Skeletal muscle tissue (tissue), 4 donors: ENCODE data around the gene MED19. TPM values are rescaled to one million over a fixed set of nuclear protein-coding genes. Genes with fewer than 3 reads are reported as not detected.
A peak's percentile ranks its signal among the peaks of the same experiment; 100 is the strongest.
"Not testable (repeated sequence)": the region's sequence is repeated elsewhere in the genome, so short reads cannot be mapped to it uniquely, and the experiment has no call there.

ENCODE experiments used
- H3K27ac ChIP-seq: one replicate; pipeline ENCODE4 v1.7.0; 2013; ENCODE audit warnings: mild to moderate bottlenecking, low read depth, low read length, inconsistent platforms
- H3K27me3 ChIP-seq, 3 donors: one replicate each; pipeline ENCODE4 v1.7.0; 2013; ENCODE audit warnings: low read length in 3 of 3; ENCODE audit not compliant: control insufficient read depth in 3 of 3, insufficient read depth in 3 of 3
- H3K36me3 ChIP-seq, 3 donors: one replicate each; pipeline ENCODE4 v1.7.0; 2013; ENCODE audit warnings: low read length in 3 of 3; ENCODE audit not compliant: control insufficient read depth in 3 of 3, insufficient read depth in 3 of 3
- H3K4me1 ChIP-seq, 3 donors: one replicate each; pipeline ENCODE4 v1.7.0; 2013; ENCODE audit warnings: low read length in 3 of 3, mild to moderate bottlenecking in 3 of 3; ENCODE audit not compliant: control insufficient read depth in 3 of 3, insufficient read depth in 3 of 3
- H3K4me3 ChIP-seq, 3 donors: one replicate each; pipeline ENCODE4 v1.7.0; 2013; ENCODE audit warnings: low read length in 3 of 3
- H3K9ac ChIP-seq, 3 donors: one replicate each; pipeline ENCODE4 v1.7.0; 2013; ENCODE audit warnings: low read length in 3 of 3, mild to moderate bottlenecking in 3 of 3, moderate library complexity in 2 of 3, low read depth in 1 of 3
- H3K9me3 ChIP-seq, 3 donors: one replicate each; pipeline ENCODE4 v1.7.0; 2013; ENCODE audit warnings: low read length in 3 of 3; ENCODE audit not compliant: control insufficient read depth in 3 of 3
- total RNA-seq: library from RNA; depleted of rRNA; stranded (reverse); fragments of >200 nt; gene quantifications from one replicate; pipeline ENCODE4 v1.2.3, GENCODE V29; 2014
- donor health status: Osteomylitis.

Gene MED19
- total RNA-seq, 1 donor from 2014 or later = 11.0 TPM

DNA sequence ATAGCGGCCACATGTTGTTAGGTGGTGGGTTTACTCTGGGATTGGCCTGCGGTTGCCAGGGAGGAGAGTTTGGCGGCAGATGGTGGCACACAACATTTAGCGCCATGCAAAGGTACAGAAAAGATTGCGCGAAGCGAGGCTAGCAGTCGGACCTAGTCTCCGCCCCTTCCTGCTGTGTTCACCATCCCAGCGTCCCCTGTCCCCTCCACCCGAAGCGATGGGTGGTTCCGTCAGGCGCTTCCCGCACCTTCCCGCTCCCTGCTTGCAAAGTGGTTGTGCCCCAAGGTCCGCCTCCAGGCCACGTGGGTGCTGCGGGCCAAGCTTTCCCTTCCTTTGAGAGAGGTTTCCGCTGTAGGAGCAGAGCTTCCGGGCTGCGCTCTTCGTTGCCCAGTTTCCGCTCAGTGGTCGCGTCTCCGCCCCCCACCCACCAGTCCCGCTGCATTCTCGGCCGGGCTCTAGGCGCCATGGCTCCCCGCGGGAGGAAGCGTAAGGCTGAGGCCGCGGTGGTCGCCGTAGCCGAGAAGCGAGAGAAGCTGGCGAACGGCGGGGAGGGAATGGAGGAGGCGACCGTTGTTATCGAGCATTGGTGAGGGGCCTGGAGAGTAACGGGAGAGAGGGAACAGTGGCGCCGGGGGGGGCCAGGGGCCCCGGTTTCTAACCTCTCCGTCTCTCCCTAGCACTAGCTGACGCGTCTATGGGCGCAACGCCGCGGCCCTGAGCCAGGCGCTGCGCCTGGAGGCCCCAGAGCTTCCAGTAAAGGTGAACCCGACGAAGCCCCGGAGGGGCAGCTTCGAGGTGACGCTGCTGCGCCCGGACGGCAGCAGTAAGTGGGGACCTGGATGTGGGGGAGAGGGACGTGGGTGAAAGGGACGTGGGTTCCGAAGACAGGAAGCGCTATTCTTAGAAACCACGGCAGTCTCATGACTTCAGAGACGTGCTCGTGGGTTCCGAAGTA lies 29.4 kb upstream of the MED19 start, which contains the start of gene SELENOH:
Gene SELENOH, plus strand, starts transcription at position 360 of the 955 bp plus-strand sequence. Its CDS starts 105 bp downstream, at position 465.
- H3K36me3 ChIP-seq = peaks cover 38 to 50% (median 39%) of the 10 kb centered on the region in 3 donors
- H3K27ac ChIP-seq = peak within 1 kb of the TSS; percentile 94
- no peaks in the 10 kb centered on the region for H3K27me3 ChIP-seq
- H3K4me3 ChIP-seq = peak within 1 kb of the TSS; percentile 88 to 96 (median 95)
- H3K9me3 ChIP-seq = no peaks in the 10 kb centered on the region
- peaks cover 9 to 20% (median 14%) of the 10 kb centered on the region in 3 donors for H3K4me1 ChIP-seq
- peak within 1 kb of the TSS; percentile 97 to 99 (median 97) for H3K9ac ChIP-seq

- H3K36me3 ChIP-seq = peaks cover 11 to 22% (median 12%) of the 10 kb centered on the region in 3 donors
- H3K27ac ChIP-seq = no peak overlapping the region
Observed at GRCh38 chr11:57735619-57736298, 23.7 kb upstream of the MED19 start.

GRCh38 chr11:57732661-57733060 lies 20.6 kb upstream of the MED19 start:
- H3K9me3 ChIP-seq = no peaks in the 10 kb centered on the region
- no peak overlapping the region for H3K9ac ChIP-seq
- peaks cover 0 to 2% (median 0%) of the 10 kb centered on the region in 3 donors for H3K36me3 ChIP-seq
- no peak overlapping the region for H3K4me3 ChIP-seq
- H3K27me3 ChIP-seq = no peaks in the 10 kb centered on the region
- H3K27ac ChIP-seq = no peak overlapping the region
- H3K4me1 ChIP-seq = no peaks in the 10 kb centered on the region

More at GRCh38 chr11:57735619-57736298, 23.7 kb upstream of the MED19 start:
- Histone ChIP-seq H3K9me3 (no peaks in the 10 kb centered on the region), H3K4me1 (peaks cover 0 to 4% (median 0%) of the 10 kb centered on the region in 3 donors), H3K27me3 (no peaks in the 10 kb centered on the region), H3K4me3 (no peak overlapping the region), H3K9ac (no peak overlapping the region)

DNA sequence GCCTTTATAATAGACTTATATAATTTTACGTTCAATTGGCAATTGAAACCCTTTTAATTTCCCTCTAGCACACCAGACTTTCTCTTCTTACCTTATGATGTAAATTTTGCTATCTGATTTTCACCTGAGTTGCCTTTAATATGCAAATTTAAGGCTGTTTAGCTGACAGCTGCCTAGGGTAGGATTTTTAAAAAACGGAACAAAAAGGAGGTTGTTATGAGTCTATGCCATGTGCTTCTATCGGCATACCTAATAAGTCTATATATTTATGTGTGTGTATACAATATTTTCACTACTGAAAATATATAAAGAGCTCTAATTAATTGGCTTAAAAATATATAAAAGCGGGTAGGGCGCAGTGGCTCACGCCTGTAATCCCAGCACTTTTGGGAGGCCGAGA lies 17.5 kb upstream of the MED19 start:
- Histone ChIP-seq H3K9ac (no peak overlapping the region), H3K4me1 (no peaks in the 10 kb centered on the region)

DNA sequence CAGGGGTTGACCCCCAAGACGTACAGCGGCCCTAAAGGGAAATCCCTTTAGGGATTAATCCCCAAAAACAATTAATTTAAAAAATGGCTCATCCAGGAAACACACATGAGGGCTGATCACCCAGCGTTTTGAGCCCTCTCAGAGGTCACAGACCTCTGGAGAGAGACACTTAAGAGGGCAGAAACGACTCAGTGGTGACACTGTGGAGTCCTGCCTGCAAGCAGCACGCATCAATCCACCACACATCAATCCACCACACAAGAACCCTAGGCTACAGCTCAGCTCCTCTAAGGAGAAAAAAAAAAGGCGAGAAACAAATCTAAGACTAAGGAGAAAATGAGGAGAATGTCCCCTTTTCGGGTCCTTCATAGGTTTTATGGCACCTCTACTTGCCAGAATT lies 16.8 kb upstream of the MED19 start:
- H3K4me1 ChIP-seq = no peaks in the 10 kb centered on the region
- H3K27me3 ChIP-seq = no peaks in the 10 kb centered on the region
- H3K4me3 ChIP-seq = no peak overlapping the region
- no peak overlapping the region for H3K27ac ChIP-seq
- H3K36me3 ChIP-seq = no peaks in the 10 kb centered on the region
- no peaks in the 10 kb centered on the region for H3K9me3 ChIP-seq
- H3K9ac ChIP-seq = no peak overlapping the region

More for the DNA sequence above, 17.5 kb upstream of the MED19 start:
- no peak overlapping the region for H3K27ac ChIP-seq
- H3K27me3 ChIP-seq = no peaks in the 10 kb centered on the region
- H3K9me3 ChIP-seq = no peaks in the 10 kb centered on the region
- H3K36me3 ChIP-seq = no peaks in the 10 kb centered on the region
- no peak overlapping the region for H3K4me3 ChIP-seq

DNA sequence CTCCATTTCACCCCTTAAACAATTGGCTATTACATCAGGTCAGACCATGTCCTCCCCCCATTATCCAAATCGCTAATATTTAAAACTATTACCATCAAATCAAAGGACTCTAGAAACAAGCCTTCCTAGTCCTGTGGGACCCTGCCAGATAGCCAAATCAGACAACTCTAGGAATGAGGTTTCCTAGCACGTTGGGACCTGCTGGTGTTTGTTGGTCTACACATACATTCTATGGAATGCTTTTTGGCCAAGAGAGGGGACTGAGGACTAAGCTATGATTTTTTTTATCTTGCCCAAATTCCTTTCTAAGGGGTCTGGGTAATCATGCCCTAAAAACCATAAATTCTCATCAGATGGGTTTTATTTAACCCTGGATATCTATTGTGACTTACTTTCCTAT lies 15.2 kb upstream of the MED19 start:
- Histone ChIP-seq H3K9me3 (no peaks in the 10 kb centered on the region), H3K27me3 (no peaks in the 10 kb centered on the region), H3K36me3 (no peaks in the 10 kb centered on the region), H3K9ac (no peak overlapping the region), H3K4me3 (no peak overlapping the region), H3K4me1 (no peaks in the 10 kb centered on the region), H3K27ac (no peak overlapping the region)

- H3K27ac ChIP-seq, H3K4me3 ChIP-seq, H3K36me3 ChIP-seq: not testable (repeated sequence)
Observed at GRCh38 chr11:57716726-57717125, 4.7 kb upstream of the MED19 start.

DNA sequence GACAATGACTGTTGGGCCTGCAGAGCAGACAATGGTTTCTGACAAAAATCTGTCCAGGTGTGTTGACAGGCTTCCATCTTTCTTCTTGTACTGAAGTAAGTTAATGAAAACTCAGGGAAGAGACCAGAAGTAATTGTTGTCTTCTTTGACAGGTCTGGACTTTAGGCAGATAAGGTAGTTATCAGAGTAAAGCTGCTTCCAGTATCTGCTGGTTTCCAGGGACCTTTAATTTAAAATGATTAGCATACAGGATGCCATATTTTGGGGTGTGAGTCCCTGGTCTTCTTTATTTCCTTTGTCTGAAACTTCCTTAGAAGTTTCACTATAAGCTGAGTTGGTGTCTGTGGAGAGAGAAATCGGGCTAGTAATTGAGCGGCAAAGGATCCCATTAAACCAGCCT lies 1.8 kb upstream of the MED19 start:
- Histone ChIP-seq H3K4me3 (peak overlapping the region; percentile 97 to 100 (median 98)), H3K4me1 (peaks cover 25 to 32% (median 26%) of the 10 kb centered on the region in 3 donors), H3K27ac (no peak overlapping the region), H3K36me3 (peaks cover 0 to 2% (median 0%) of the 10 kb centered on the region in 3 donors), H3K9ac (peak overlapping the region; percentile 82 to 99 (median 94)), H3K27me3 (no peaks in the 10 kb centered on the region), H3K9me3 (no peaks in the 10 kb centered on the region)

More at GRCh38 chr11:57716726-57717125, 4.7 kb upstream of the MED19 start:
- peaks cover 14 to 18% (median 16%) of the 10 kb centered on the region in 3 donors for H3K4me1 ChIP-seq
- H3K27me3 ChIP-seq, H3K9ac ChIP-seq, H3K9me3 ChIP-seq: not testable (repeated sequence)

- Histone ChIP-seq H3K9ac (peak within 1 kb of the TSS; percentile 85 to 99 (median 94)), H3K36me3 (no peaks in the 10 kb centered on the region), H3K4me3 (peak within 1 kb of the TSS; percentile 97 to 100 (median 98)), H3K9me3 (no peaks in the 10 kb centered on the region), H3K27me3 (no peaks in the 10 kb centered on the region), H3K27ac (peak within 1 kb of the TSS; percentile 84), H3K4me1 (peaks cover 25 to 34% (median 26%) of the 10 kb centered on the region in 3 donors)
Observed at GRCh38 chr11:57712256-57713150, 488 bp upstream of the MED19 start, which contains the start of gene TMX2. Gene TMX2 (plus strand): TSS chr11:57712593. CDS start chr11:57712619, 26 bp downstream.
